IPS DF 6.9 (cell line): ENCODE data around the gene PGPEP1.
"Not testable (repeated sequence)": the region's sequence is repeated elsewhere in the genome, so short reads cannot be mapped to it uniquely, and the experiment has no call there.

Experiments used
- DNase-seq: peaks from one replicate; pipeline ENCODE4 v3.0.0-alpha.2; 2013; ENCODE audit warnings: low read depth, low spot score
- H3K27ac ChIP-seq: one replicate; pipeline ENCODE4 v1.5.1; 2013; ENCODE audit warnings: low read length, control low read depth
- H3K27me3 ChIP-seq: 2 replicates; pipeline ENCODE4 v1.6.1; 2013; ENCODE audit warnings: mild to moderate bottlenecking, low read length; ENCODE audit not compliant: control insufficient read depth, insufficient read depth
- H3K36me3 ChIP-seq: 2 replicates; pipeline ENCODE4 v1.6.1; 2013; ENCODE audit warnings: low read length; ENCODE audit not compliant: control insufficient read depth, insufficient read depth
- H3K4me1 ChIP-seq: 2 replicates; pipeline ENCODE4 v1.6.1; 2013; ENCODE audit warnings: low read length; ENCODE audit not compliant: control insufficient read depth, insufficient read depth
- H3K4me3 ChIP-seq: 2 replicates; pipeline ENCODE4 v1.5.1; 2013; ENCODE audit warnings: mild to moderate bottlenecking, low read length
- H3K9me3 ChIP-seq: 2 replicates; pipeline ENCODE4 v1.6.1; 2013; ENCODE audit warnings: low read length, inconsistent platforms; ENCODE audit not compliant: control insufficient read depth, insufficient read depth
- WGBS: extraction: QIAGEN DNeasy Blood & Tissue Kit; methylation state at CpG from one replicate; pipeline ENCODE4 v1.1.7; 2013; ENCODE audit warnings: mixed read lengths, missing lambda C conversion rate; ENCODE audit not compliant: insufficient read length, insufficient coverage; 5-methylcytosine and 5-hydroxymethylcytosine counted together

PGPEP1 gene

GRCh38 chr19:18348818-18349339 lies 8.5 kb downstream of the PGPEP1 start:
- H3K27ac ChIP-seq, H3K36me3 ChIP-seq, H3K9me3 ChIP-seq, H3K4me1 ChIP-seq, DNase-seq, H3K27me3 ChIP-seq, H3K4me3 ChIP-seq: not testable (repeated sequence)
- WGBS, result no CpG with 5 or more reads among the region's 6 CpGs

GRCh38 chr19:18349524-18350128 lies 9.2 kb downstream of the PGPEP1 start:
- no peaks in the 10 kb centered on the region for H3K36me3 ChIP-seq
- no peak overlapping the region for H3K4me3 ChIP-seq
- no peaks in the 10 kb centered on the region for H3K9me3 ChIP-seq
- DNase-seq, result no peak
- H3K27ac ChIP-seq, result no peak overlapping the region
- WGBS, result 100% methylated on average over 1 of the region's 12 CpGs
- H3K27me3 ChIP-seq, result no peaks in the 10 kb centered on the region
- H3K4me1 ChIP-seq, result peaks cover 3% of the 10 kb centered on the region; the same call in 1 of the 2 replicates

GRCh38 chr19:18350490-18350889 lies 10.1 kb downstream of the PGPEP1 start:
- WGBS, result no CpG with 5 or more reads among the region's 9 CpGs
- H3K4me1 ChIP-seq, result 0 out of 2 replicates have a peak, but pooled peaks cover 2% of the 10 kb centered on the region
- no peak overlapping the region for H3K27ac ChIP-seq
- H3K27me3 ChIP-seq, result no peaks in the 10 kb centered on the region
- H3K4me3 ChIP-seq, result no peak overlapping the region
- no peak for DNase-seq
- H3K36me3 ChIP-seq, result no peaks in the 10 kb centered on the region
- H3K9me3 ChIP-seq, result no peaks in the 10 kb centered on the region

- no peak for DNase-seq
- no peak overlapping the region for H3K27ac ChIP-seq
- no peaks in the 10 kb centered on the region for H3K4me1 ChIP-seq
- no peak overlapping the region for H3K4me3 ChIP-seq
- no peaks in the 10 kb centered on the region; the same call in 1 of the 2 replicates for H3K36me3 ChIP-seq
- no peaks in the 10 kb centered on the region for H3K27me3 ChIP-seq
- WGBS, result no CpG with 5 or more reads among the region's 7 CpGs
- no peaks in the 10 kb centered on the region for H3K9me3 ChIP-seq
These were observed 11.1 kb downstream of the PGPEP1 start for GRCh38 chr19:18351544-18351943.

GRCh38 chr19:18353378-18354005 lies 13.1 kb downstream of the PGPEP1 start:
- no peaks in the 10 kb centered on the region for H3K27me3 ChIP-seq
- no peak overlapping the region for H3K27ac ChIP-seq
- no CpG with 5 or more reads among the region's 8 CpGs for WGBS
- H3K9me3 ChIP-seq, result no peaks in the 10 kb centered on the region
- H3K36me3 ChIP-seq, result peaks cover 5% of the 10 kb centered on the region; the same call in 1 of the 2 replicates
- H3K4me3 ChIP-seq, result no peak overlapping the region
- DNase-seq, result no peak
- no peaks in the 10 kb centered on the region for H3K4me1 ChIP-seq

- H3K9me3 ChIP-seq, H3K27me3 ChIP-seq, H3K27ac ChIP-seq, H3K4me1 ChIP-seq, H3K36me3 ChIP-seq, DNase-seq, H3K4me3 ChIP-seq: not testable (repeated sequence)
- no CpG with 5 or more reads among the region's 7 CpGs for WGBS
These were observed 14.3 kb downstream of the PGPEP1 start for GRCh38 chr19:18354743-18355142.

GRCh38 chr19:18357041-18357440 lies 16.6 kb downstream of the PGPEP1 start:
- Histone ChIP-seq H3K27me3 (no peaks in the 10 kb centered on the region), H3K27ac (no peak overlapping the region), H3K36me3 (peaks cover 5% of the 10 kb centered on the region; the same call in 1 of the 2 replicates), H3K4me1 (no peaks in the 10 kb centered on the region), H3K9me3 (no peaks in the 10 kb centered on the region), H3K4me3 (no peak overlapping the region)
- no CpG with 5 or more reads among the region's 3 CpGs for WGBS
- DNase-seq, result no peak

GRCh38 chr19:18361646-18362045 lies 21.2 kb downstream of the PGPEP1 start:
- Histone ChIP-seq H3K27me3 (no peaks in the 10 kb centered on the region), H3K36me3 (peaks cover 5% of the 10 kb centered on the region), H3K4me3 (no peak overlapping the region), H3K9me3 (no peaks in the 10 kb centered on the region), H3K27ac (no peak overlapping the region), H3K4me1 (peaks cover 5% of the 10 kb centered on the region; the same call in 1 of the 2 replicates)
- DNase-seq, result no peak
- no CpG with 5 or more reads among the region's 8 CpGs for WGBS

- no peaks in the 10 kb centered on the region; the same call in 1 of the 2 replicates for H3K36me3 ChIP-seq
- peaks cover 5% of the 10 kb centered on the region; the same call in 1 of the 2 replicates for H3K4me1 ChIP-seq
- no peaks in the 10 kb centered on the region for H3K9me3 ChIP-seq
- no peaks in the 10 kb centered on the region for H3K27me3 ChIP-seq
- H3K27ac ChIP-seq, result no peak overlapping the region
- WGBS, result no CpG with 5 or more reads among the region's 17 CpGs
- no peak overlapping the region for H3K4me3 ChIP-seq
- no peak for DNase-seq
These were observed 22.6 kb downstream of the PGPEP1 start for GRCh38 chr19:18362934-18363542.

- Histone ChIP-seq H3K36me3 (no peaks in the 10 kb centered on the region; the same call in 1 of the 2 replicates), H3K27ac (no peak overlapping the region)
These were observed 23.4 kb downstream of the PGPEP1 start for GRCh38 chr19:18363787-18364186.

More at GRCh38 chr19:18363787-18364186, 23.4 kb downstream of the PGPEP1 start:
- Histone ChIP-seq H3K4me3 (no peak overlapping the region), H3K27me3 (no peaks in the 10 kb centered on the region), H3K9me3 (no peaks in the 10 kb centered on the region), H3K4me1 (peaks cover 5% of the 10 kb centered on the region; the same call in 1 of the 2 replicates)
- DNase-seq, result no peak
- no CpG with 5 or more reads among the region's 6 CpGs for WGBS
